ENCODE results near the gene USP53.
A peak's percentile ranks its signal among the peaks of the same experiment; 100 is the strongest.
"Not testable (repeated sequence)": the region's sequence is repeated elsewhere in the genome, so short reads cannot be mapped to it uniquely, and the experiment has no call there.

USP53 gene

GRCh38 chr4:119212234-119212963 lies at the start of gene USP53:
USP53 (plus strand) TSS chr4:119212713; CDS start chr4:119239760, 27,047 bp downstream.
- peak; percentile 96 for DNase-seq

- DNase-seq, result no peak
Observed at GRCh38 chr4:119165767-119166166, 46.7 kb upstream of the USP53 start.

DNA sequence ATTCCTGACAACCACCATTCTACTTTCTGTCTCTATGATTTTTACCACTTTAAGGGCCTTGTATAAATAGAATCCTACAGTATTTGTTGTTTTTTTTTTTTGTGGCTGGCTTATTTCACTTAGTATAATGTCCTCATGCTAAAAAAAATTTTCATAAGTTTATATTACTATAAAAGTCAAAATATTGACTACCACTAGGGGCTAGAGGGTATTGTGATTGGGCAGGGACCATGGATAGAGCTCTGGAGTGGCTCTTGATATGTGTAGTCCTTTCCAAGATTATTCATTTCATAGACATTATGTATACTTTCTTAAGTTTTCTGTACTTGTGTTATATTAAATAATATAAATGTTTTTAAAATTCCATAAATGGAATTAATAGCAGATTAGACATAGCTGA lies 42.3 kb upstream of the USP53 start:
- DNase-seq, result no peak

DNA sequence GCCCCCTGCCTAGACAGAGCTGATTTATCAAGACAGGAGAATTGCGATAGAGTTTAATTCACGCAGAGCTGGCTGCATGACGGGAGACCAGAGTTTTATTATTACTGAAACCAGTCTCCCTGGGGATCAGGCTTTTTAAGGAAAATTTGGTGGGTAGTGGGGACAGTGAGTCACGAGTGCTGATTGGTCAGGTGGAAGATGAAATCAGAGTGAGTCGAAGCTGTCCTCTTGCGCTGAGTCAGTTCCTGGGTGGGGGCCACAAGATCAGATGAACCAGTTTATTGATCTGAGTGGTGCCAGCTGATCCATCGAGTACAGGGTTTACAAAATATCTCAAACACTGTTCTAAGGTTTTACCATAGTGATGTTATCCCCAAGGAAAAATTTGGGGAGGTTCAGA lies 40.3 kb upstream of the USP53 start:
- DNase-seq, result no peak

- DNase-seq, result not testable (repeated sequence)
Observed at GRCh38 chr4:119173729-119174361, 38.7 kb upstream of the USP53 start.

- no peak for DNase-seq
Observed at GRCh38 chr4:119179011-119179410, 33.5 kb upstream of the USP53 start.

DNA sequence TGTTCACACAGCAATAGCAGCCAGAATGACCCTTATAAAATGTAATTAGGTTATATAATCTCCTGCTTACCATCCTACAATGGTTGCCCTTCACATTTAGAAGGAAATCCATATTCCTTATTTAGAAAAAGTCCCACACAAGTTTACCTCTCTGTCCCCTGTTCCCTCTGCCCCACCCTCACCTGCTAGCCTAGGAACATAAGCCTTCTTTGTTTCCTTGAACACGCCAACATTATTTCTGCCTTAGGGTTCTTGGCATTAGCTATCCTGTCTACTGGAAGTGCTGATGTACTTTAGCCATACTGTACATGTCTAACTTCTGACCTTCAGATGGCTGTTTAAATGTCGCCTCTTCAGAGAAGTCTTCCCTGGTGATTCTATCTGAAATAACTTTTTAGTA lies 28.4 kb upstream of the USP53 start:
- no peak for DNase-seq

DNA sequence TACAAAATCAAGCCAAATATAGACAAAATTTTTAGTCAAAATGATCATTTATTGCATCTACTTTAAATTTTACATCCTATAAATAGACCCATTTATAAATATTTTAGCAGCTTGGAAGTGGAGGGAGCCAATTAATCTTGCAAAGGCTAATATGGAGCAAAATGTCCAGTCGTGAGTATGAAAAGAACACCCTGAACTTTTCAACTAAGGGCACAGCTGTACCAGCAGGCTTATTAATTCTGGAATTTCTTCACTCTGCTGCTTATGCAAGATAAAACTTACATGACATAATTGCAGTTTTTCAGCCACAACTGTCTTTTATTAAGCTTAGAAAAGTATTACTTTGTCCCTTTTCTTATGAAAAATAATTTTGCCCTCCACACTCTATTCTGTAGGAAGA lies 22.9 kb upstream of the USP53 start:
- DNase-seq, result no peak

- DNase-seq, result no peak
Observed at GRCh38 chr4:119190354-119190753, 22.2 kb upstream of the USP53 start.

DNA sequence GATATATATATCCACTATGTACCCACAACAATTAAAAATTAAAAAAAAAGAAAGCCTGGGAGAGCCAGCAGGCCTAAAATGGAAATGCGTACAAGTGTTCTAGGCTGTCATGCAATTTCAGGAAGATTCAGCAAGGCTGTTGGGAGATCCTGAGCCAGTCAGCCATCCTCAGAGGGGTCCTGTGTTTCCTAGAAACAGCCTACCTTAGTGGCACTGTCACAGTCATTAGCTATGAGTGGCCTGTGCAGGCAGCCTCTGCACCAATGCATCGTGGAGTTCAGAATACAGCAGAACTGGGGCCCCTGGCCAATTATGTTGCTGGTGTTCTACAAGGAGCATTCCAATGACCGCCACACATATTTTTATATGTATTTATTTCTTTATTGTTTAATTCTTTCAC lies 21.0 kb upstream of the USP53 start:
- no peak for DNase-seq

DNA sequence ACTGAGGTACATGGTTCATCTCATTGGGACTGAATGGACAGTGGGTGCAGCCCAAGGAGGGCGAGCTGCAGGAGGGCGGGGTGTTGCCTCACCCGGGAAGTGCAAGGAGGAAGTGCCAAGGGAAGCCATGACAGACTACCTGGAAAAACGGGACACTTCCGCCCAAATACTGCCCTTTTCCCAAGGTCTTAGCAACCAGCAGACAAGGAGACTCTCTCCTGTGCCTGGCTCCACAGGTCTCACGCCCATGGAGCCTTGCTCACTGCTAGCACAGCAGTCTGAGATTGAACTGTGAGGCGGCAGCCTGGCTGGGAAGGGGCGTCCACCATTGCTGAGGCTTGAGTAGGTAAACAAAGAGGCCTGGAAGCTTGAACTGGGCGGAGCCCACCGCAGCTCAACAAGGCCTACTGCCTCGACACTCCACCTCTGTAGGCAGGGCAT lies 14.7 kb upstream of the USP53 start:
- no peak for DNase-seq

DNA sequence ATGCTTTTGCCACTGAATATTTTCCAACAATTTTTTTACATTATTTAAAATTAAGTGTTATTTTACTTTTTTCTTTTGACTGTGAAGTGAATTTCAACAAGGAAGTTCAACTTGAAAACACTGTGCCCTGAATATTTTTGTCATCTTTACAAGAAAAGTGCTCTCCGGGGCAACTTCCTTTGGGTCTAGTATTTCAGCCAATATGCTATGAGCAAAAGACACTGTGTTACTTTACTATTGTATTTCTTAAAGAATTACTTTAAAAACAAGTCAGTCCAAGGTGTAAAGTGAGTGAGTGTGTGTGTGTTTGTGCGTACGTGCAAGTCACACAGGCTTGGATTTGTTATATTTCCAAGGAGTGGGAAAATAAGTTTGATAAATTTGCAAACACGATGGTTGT lies 7.6 kb upstream of the USP53 start:
- no peak for DNase-seq

GRCh38 chr4:119205690-119206089 lies 6.8 kb upstream of the USP53 start:
- no peak for DNase-seq

- no peak for DNase-seq
Observed at GRCh38 chr4:119206178-119206577, 6.3 kb upstream of the USP53 start.

DNA sequence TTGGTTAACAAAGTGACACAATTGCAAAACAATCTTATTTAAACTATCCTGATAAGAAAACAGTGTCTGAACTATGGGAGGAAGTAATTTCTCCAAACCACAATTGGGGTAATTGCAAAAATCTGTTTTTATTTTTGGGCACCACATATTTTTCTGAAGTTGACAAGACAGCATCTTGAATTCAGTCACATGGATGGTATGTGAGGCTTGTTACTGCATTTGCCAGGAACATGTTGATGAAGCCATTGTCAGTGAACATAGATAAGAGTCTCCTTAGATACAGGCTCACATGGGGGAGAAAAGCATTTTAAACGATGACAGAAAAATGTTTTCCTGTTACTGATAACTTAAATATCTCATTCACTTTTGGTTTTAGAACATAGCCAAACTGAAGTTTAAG lies 5.5 kb upstream of the USP53 start:
- DNase-seq, result no peak

DNA sequence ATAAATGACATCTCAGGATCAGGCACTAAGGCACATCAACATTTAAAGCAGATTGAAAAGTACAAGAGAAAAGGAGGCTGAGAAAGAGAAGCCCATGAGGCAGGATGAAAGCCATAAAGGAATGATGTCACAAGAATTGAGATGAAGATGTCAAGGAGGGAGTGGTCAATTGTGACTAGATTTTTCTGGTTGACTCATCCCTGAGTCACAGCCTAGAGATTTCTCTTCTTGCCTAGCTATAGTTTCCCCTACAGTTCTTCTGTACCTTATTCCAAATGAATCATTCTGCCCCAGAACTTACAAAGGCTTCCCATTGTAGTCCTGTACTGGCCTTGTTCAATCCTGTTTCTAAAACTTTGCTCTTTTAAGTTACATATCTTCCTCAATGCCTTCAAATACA lies 3.4 kb upstream of the USP53 start:
- DNase-seq, result no peak

DNA sequence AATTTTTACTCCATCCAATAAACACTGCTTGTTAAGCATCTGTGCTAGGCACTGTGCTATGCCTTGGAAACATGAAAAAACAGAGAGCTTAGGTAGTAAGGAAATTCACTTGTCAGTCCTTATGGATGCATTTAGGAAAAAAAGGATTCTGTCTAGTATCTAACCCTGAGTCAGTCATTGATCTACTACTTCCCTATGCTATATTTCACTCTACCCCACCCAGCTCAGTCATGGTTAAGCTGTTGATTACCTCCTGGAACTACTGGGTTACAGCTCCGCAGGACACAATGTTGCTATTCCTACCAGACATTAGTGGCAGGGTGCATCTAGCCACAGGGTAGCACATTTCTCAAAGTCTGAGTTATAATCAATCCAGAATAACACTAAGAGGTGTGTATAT lies 2.9 kb upstream of the USP53 start:
- no peak for DNase-seq

DNA sequence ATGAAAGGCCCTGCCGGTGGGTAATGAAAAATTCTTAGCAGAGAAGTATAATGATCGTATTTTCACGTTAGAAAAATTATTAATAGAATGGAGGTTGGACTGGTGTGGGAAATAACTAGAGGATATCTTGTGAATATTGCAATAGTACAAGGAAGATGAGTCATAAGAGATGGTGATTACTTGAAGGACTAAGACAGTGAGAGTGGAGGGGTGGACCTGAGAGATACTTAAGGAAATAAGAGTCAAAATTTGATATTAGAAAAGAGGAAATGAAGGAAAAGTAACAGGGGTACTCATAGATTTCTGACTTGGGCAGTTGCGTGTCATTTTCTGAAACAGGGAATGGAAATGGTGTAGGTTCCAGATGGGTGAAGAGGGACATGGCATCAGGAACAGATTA lies 1.7 kb upstream of the USP53 start:
- DNase-seq, result no peak

- no peak for DNase-seq
Observed at GRCh38 chr4:119211867-119212233, 663 bp upstream of the USP53 start.

DNA sequence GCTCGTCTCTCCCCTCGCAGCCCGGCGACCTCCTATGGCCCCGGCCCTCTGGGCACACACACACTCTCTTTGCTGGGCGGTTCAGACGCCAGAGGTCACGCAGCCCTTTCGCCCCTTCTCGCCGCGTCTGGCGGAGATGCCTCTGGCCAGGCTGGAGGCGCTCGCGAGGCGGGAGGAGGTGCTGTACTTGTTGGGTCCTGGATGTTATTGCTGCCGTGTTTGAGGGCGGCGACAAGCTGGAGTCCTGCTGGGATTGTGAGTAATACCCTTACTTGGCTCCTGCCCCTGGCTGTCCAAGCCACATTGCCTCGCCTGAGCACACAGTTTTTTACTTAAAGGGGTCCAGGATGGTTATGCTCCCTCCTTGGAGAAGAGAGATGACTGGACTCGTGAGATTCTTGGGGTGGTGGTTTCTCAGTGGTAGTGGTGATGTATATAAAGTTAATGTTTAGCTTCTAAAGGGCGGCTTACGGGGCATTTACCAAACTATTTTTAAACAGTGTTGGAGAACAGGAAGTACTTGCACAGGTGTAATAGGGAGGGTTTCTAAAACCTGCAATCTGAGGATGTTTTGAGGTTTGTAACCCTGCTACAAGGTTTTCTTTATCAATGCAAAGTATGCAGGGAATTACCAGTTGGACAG lies 572 bp downstream of the USP53 start:
- DNase-seq, result peak; percentile 52

DNA sequence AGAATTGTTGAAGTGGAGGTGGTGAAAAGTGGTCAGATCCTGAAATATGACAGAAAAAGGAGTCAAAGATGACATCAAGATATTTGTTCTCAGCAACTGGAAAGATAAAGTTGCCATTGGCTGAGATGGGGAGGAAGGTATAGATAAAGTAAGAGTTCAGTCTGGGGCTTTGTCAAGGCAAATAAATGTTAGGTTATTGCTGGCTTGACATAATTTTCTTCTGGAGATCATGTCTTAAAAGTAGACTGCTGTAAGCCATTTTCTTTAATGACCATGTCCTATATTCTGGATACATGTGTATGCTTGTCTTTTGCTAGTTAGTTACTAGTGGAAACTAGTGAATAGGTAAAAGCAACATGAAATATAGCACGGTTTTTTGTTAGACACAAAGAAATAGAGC lies 5.6 kb downstream of the USP53 start:
- no peak for DNase-seq

DNA sequence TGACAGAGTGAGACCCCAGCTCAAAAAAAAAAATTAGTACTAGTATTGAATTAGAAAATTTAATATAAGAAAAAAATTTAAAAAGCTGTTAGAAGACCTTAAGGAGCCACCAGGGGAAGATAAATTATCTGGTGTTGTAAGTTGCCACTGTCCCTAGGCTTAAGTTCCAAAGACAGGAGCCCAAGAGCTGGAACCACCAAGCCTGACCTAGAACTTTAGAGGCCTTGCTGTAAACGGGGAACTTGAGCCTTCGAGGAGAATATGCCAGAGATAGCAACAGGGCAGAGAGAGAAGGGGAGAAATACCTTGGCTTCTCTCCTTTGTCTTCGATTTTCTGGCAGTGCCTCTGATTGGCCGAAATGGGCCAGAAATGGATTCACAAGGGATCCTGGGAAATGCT lies 8.9 kb downstream of the USP53 start:
- DNase-seq, result no peak

- DNase-seq, result no peak
Observed at GRCh38 chr4:119227690-119228089, 15.2 kb downstream of the USP53 start.

GRCh38 chr4:119228406-119228805 lies 15.9 kb downstream of the USP53 start:
- no peak for DNase-seq

Data from activated effector memory CD4-positive, alpha-beta T cell treated with Interleukin-2 at 50 U/mL for 16 hours (primary cell).